Mucosa of descending colon (tissue), 3 donors: ENCODE results near the gene SP7. TPM values are rescaled to one million over a fixed set of nuclear protein-coding genes. Genes with fewer than 3 reads are reported as not detected.
"Not testable (repeated sequence)": the region's sequence is repeated elsewhere in the genome, so short reads cannot be mapped to it uniquely, and the experiment has no call there.

Source experiments
- ATAC-seq: fragments of 200-7000 bp; cut with Tn5 transposase; one replicate; pipeline ENCODE4 v1.9.1; 2020; ENCODE audit warnings: mild to moderate bottlenecking, moderate library complexity
- DNase-seq, 3 donors: peaks; one replicate each; pipeline ENCODE4 v3.0.0-alpha.2; 2020
- H3K36me3 ChIP-seq: fragments of 200-600 bp; one replicate; pipeline ENCODE4 v1.8.0; 2021; ENCODE audit warnings: low read depth, mild to moderate bottlenecking
- H3K4me1 ChIP-seq: fragments of 200-600 bp; one replicate; pipeline ENCODE4 v1.8.0; 2021; ENCODE audit warnings: low read depth, mild to moderate bottlenecking
- H3K4me3 ChIP-seq: fragments of 200-600 bp; one replicate; pipeline ENCODE4 v1.8.0; 2021; ENCODE audit warnings: mild to moderate bottlenecking
- H3K9me3 ChIP-seq: fragments of 200-600 bp; one replicate; pipeline ENCODE4 v1.8.0; 2021; ENCODE audit warnings: mild to moderate bottlenecking
- intact Hi-C, 2 donors: fragments of 100-400 bp; cut with DNase I in 1 of 2; cut with micrococcal nuclease in 1 of 2; formaldehyde crosslinking; loops; one replicate each; pipeline versions ENCODE4 v1.11.0 to v1.11.1; 2022; cut with DNase I, micrococcal nuclease
- total RNA-seq, 3 donors: library from RNA; stranded (reverse); fragmentation: NEBNext Ultra II Directional in 2 of 3; extraction: Animal tissue kit (Norgen Biotek cat#: 25700) in 2 of 3; gene quantifications; one replicate each; pipeline versions ENCODE4 v1.2.1 to v1.2.4, GENCODE V29; 2021 to 2023
- TF ChIP-seq, protein P1 (sequence below): fragments of 200-600 bp; IDR thresholded peaks from one replicate; pipeline ENCODE4 v1.8.0; 2022; ENCODE audit warnings: antibody characterized with exemption, mild to moderate bottlenecking
- donor health status: DM: no; HTN: no; CAD: no; lungs with moderate emphysema.
- donor health status: DM: no; HTN: no; CAD: no.
- donor health status: DM: no; HTN: yes; CAD: no.

SP7 gene
- total RNA-seq, 3 donors from 2014 or later, result not detected

GRCh38 chr12:53298164-53298563 lies 38.0 kb downstream of the SP7 start:
- DNase-seq (no peak), ATAC-seq (no peak)
- Histone ChIP-seq H3K4me1 (peaks cover 21% of the 10 kb centered on the region), H3K4me3 (no peak overlapping the region), H3K9me3 (no peaks in the 10 kb centered on the region), H3K36me3 (no peaks in the 10 kb centered on the region)
- intact Hi-C loops, result no loop called here
- TF ChIP-seq, protein P1, sequence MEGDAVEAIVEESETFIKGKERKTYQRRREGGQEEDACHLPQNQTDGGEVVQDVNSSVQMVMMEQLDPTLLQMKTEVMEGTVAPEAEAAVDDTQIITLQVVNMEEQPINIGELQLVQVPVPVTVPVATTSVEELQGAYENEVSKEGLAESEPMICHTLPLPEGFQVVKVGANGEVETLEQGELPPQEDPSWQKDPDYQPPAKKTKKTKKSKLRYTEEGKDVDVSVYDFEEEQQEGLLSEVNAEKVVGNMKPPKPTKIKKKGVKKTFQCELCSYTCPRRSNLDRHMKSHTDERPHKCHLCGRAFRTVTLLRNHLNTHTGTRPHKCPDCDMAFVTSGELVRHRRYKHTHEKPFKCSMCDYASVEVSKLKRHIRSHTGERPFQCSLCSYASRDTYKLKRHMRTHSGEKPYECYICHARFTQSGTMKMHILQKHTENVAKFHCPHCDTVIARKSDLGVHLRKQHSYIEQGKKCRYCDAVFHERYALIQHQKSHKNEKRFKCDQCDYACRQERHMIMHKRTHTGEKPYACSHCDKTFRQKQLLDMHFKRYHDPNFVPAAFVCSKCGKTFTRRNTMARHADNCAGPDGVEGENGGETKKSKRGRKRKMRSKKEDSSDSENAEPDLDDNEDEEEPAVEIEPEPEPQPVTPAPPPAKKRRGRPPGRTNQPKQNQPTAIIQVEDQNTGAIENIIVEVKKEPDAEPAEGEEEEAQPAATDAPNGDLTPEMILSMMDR, result no peak

DNA sequence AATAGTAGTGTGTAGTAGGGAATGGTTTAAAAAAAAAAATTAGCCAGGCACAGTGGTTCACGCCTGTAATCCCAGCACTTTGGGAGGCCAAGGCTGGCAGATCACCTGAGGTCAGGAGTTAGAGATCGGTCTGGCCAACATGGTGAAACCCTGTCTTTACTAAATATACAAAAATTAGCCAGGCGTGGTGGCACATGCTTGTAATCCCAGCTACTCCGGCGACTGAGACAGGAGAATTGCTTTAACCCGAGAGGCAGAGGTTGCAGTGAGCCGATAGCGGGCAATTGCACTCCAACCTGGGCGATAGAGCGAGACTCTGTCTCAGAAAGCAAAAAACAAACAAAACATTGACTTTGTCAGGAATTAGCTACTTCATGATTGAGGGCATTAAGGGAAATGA lies 39.0 kb downstream of the SP7 start:
- ATAC-seq, H3K9me3 ChIP-seq, H3K4me3 ChIP-seq, H3K36me3 ChIP-seq, DNase-seq, intact Hi-C loops: not testable (repeated sequence)
- peaks cover 21% of the 10 kb centered on the region for H3K4me1 ChIP-seq

GRCh38 chr12:53295891-53296219 lies 40.3 kb downstream of the SP7 start:
- peaks cover 21% of the 10 kb centered on the region for H3K4me1 ChIP-seq
- DNase-seq, result no peak
- H3K4me3 ChIP-seq, result peak overlapping the region; percentile 37
- ATAC-seq, result peak; percentile 1
- no peaks in the 10 kb centered on the region for H3K9me3 ChIP-seq
- intact Hi-C loops, result no loop called here
- no peaks in the 10 kb centered on the region for H3K36me3 ChIP-seq
- TF ChIP-seq, protein P1, result no peak

- Histone ChIP-seq H3K4me3 (peak within 1 kb of the TSS; percentile 37), H3K4me1 (peaks cover 17% of the 10 kb centered on the region), H3K9me3 (no peaks in the 10 kb centered on the region), H3K36me3 (no peaks in the 10 kb centered on the region)
- DNase-seq, result peak; percentile 90 to 94 (median 90)
- TF ChIP-seq, protein P1, result no peak
- intact Hi-C loops, result no loop called here
- peak; percentile 90 for ATAC-seq
These were observed 40.9 kb downstream of the SP7 start, which contains the start of gene PFDN5 for GRCh38 chr12:53295070-53295890. TSS of gene PFDN5 (plus strand) at chr12:53295542. CDS start at chr12:53295568, 26 bp downstream.

DNA sequence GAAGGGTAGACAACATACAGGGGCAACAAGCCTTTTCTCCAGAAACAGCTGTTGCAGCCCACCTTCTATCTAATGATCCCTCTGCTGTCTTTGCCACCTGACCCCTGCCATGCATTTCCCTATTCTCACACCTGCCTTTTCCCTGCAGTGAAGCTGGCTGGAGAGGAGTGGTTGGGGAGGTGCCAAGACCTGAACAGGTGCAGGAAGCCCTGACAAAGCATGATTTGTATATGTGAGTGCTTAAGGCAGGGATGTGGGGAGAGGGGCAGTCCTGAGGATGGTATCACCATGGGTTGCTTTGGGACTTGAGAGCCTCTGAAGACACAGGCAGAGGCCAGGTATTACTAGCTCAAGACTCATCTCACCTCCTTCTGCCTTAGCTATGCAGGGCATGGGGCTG lies 43.7 kb downstream of the SP7 start:
- peak in 1 of 3 donors; percentile 25 for DNase-seq
- TF ChIP-seq, protein P1, result no peak
- ATAC-seq, result peak; percentile 3
- no peak overlapping the region for H3K4me3 ChIP-seq
- intact Hi-C loops, result no loop called here
- no peaks in the 10 kb centered on the region for H3K36me3 ChIP-seq
- no peaks in the 10 kb centered on the region for H3K9me3 ChIP-seq
- H3K4me1 ChIP-seq, result peaks cover 7% of the 10 kb centered on the region

DNA sequence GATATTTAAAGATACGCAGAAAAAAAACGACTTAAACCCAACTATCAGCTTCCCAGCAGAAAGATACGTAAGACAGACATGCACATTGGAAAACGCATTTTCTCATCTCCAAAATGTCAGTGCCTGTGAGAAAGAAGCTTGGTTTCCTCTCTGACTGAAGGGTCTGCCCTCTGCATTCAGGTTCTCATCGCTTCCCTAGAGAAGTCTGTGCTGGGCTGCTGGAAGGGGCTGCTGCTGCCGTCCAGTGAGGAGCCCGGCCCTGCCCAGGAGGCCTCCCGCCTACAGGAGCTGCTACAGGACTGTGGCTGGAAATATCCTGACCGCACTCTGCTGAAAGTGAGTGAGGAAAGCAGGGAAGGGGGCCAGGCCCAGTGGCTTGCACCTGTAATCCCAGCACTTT lies 45.5 kb downstream of the SP7 start:
- H3K36me3 ChIP-seq, result no peaks in the 10 kb centered on the region
- no peak for ATAC-seq

More for the DNA sequence above, 45.5 kb downstream of the SP7 start:
- H3K4me3 ChIP-seq, result no peak overlapping the region
- H3K4me1 ChIP-seq, result no peaks in the 10 kb centered on the region
- no peaks in the 10 kb centered on the region for H3K9me3 ChIP-seq
- intact Hi-C loops, result no loop called here
- DNase-seq, result no peak
- TF ChIP-seq, protein P1, result no peak
